ENCODE results near the gene KIN. TPM values are rescaled to one million over a fixed set of nuclear protein-coding genes. Genes with fewer than 3 reads are reported as not detected.

Gene KIN
- polyA plus RNA-seq, 1 of the 3 experiments (the other 2 are of a cell fraction), result 3.2 TPM

GRCh38 chr10:7702288-7702812 is 85.4 kb downstream of the KIN start:
- no peaks in the 10 kb centered on the region for H3K79me2 ChIP-seq (ENCODE audit: insufficient read depth)
- H3K4me3 ChIP-seq (ENCODE audit: low read depth in 2 of 2, low read length in 1 of 2), result no peak overlapping the region
- TF ChIP-seq USF2 (IDR thresholded peaks at IDR 0.05; ENCODE audit: borderline replicate concordance, low read depth, low read length) (no peak), RFX5 (IDR thresholded peaks at IDR 0.05; ENCODE audit: low read length) (no peak)
- no peaks in the 10 kb centered on the region for H3K36me3 ChIP-seq (replicated peaks in 1 of 2; ENCODE audit: control insufficient read depth in 1 of 2, insufficient read depth in 2 of 2, low read length in 1 of 2)
- DNase-seq, result no peak
- no peak overlapping the region for H2AFZ ChIP-seq (ENCODE audit: low read depth)
- WGBS (ENCODE audit: low lambda C conversion rate), result 41% methylated on average over 4 of the region's 4 CpGs
- H3K4me2 ChIP-seq, result no peak overlapping the region
- H3K9ac ChIP-seq, result no peak overlapping the region
- ChIA-PET POLR2A (no interaction called here), CTCF (interaction anchor here (1.2 to 3.1 kb wide), 2 partner anchors 9 to 14 kb away, joined by 4 to 17 read pairs; no protein-coding TSS in a partner anchor)
- H3K27ac ChIP-seq (ENCODE audit: low read depth in 2 of 2, low read length in 1 of 2), result no peak overlapping the region
- no peaks in the 10 kb centered on the region for H4K20me1 ChIP-seq (ENCODE audit: insufficient read depth)
- no peaks in the 10 kb centered on the region for H3K9me2 ChIP-seq
- no peaks in the 10 kb centered on the region for H3F3A ChIP-seq (replicated peaks; ENCODE audit: insufficient read depth)
- no peaks in the 10 kb centered on the region for H3K27me3 ChIP-seq (ENCODE audit: insufficient read depth)
- no peaks in the 10 kb centered on the region for H3K4me1 ChIP-seq (ENCODE audit: control insufficient read depth in 1 of 2, insufficient read depth in 2 of 2, low read depth in 1 of 2, low read length in 1 of 2)
- no peaks in the 10 kb centered on the region for H3K9me3 ChIP-seq

- Histone ChIP-seq H3K27ac (ENCODE audit: low read depth in 2 of 2, low read length in 1 of 2) (no peak overlapping the region), H3K9ac (no peak overlapping the region), H3F3A (replicated peaks; ENCODE audit: insufficient read depth) (no peaks in the 10 kb centered on the region), H3K9me3 (no peaks in the 10 kb centered on the region), H3K4me3 (ENCODE audit: low read depth in 2 of 2, low read length in 1 of 2) (no peak overlapping the region), H3K27me3 (ENCODE audit: insufficient read depth) (no peaks in the 10 kb centered on the region), H3K9me2 (no peaks in the 10 kb centered on the region), H3K36me3 (replicated peaks in 1 of 2; ENCODE audit: control insufficient read depth in 1 of 2, insufficient read depth in 2 of 2, low read length in 1 of 2) (no peaks in the 10 kb centered on the region), H3K79me2 (ENCODE audit: insufficient read depth) (no peaks in the 10 kb centered on the region), H4K20me1 (ENCODE audit: insufficient read depth) (no peaks in the 10 kb centered on the region), H3K4me2 (no peak overlapping the region), H2AFZ (ENCODE audit: low read depth) (no peak overlapping the region), H3K4me1 (ENCODE audit: control insufficient read depth in 1 of 2, insufficient read depth in 2 of 2, low read depth in 1 of 2, low read length in 1 of 2) (no peaks in the 10 kb centered on the region)
- WGBS (ENCODE audit: low lambda C conversion rate), result 33% methylated on average over 8 of the region's 8 CpGs
- DNase-seq, result no peak
- no peak for TF ChIP-seq POLR2AphosphoS5 (IDR thresholded peaks at IDR 0.05; ENCODE audit: low read depth, low read length)
- CTCF ChIA-PET, result interaction anchor here (0.6 to 3.1 kb wide), 2 partner anchors 13 to 174 kb away, joined by 3 to 17 read pairs; no protein-coding TSS in a partner anchor
- POLR2A ChIA-PET, result no interaction called here
Observed at GRCh38 chr10:7701158-7701742, 86.5 kb downstream of the KIN start.

Other genes with a start within 250 kb of the KIN start
- 0.05 and 0.07 TPM in 2 replicates for gene ITIH5, start 121.0 kb downstream of the KIN start, polyA plus RNA-seq (2012; rRNA removed)
- gene ITIH2, start 84.7 kb downstream of the KIN start, polyA plus RNA-seq (2012; rRNA removed), result not detected in 2 replicates
- 299 and 331 TPM in 2 replicates for gene ATP5F1C, start 184 bp upstream of the KIN start, polyA plus RNA-seq (2012; rRNA removed)
- gene TAF3, start 30.5 kb upstream of the KIN start, polyA plus RNA-seq (2012; rRNA removed), result 1.7 and 2.4 TPM in 2 replicates

All from SK-N-SH (cell line).